CD14-positive monocyte (primary cell): ENCODE data around the gene RABAC1. TPM values are rescaled to one million over a fixed set of nuclear protein-coding genes. Genes with fewer than 3 reads are reported as not detected.

ENCODE experiments used
- DNase-seq, 3 donors: peaks; one replicate each; pipeline ENCODE4 v3.0.0-alpha.2; 2011 to 2022
- H2AFZ ChIP-seq: 2 replicates; pipeline ENCODE4 v1.6.0; 2012; ENCODE audit warnings: mild to moderate bottlenecking, low read depth, low read length, inconsistent platforms; ENCODE audit not compliant: insufficient read depth, poor library complexity, severe bottlenecking
- H3K27ac ChIP-seq, 2 donors: 1 replicate in 1 of 2; 2 replicates in 1 of 2; pipeline ENCODE4 v1.5.1; 2012 to 2013; ENCODE audit warnings: low read length in 2 of 2, control low read depth in 1 of 2, inconsistent platforms in 1 of 2, low read depth in 1 of 2, mild to moderate bottlenecking in 1 of 2
- H3K27me3 ChIP-seq, 2 donors: one replicate each; pipeline versions ENCODE4 v1.6.0 to v1.6.1; 2011 to 2013; ENCODE audit warnings: low read length in 2 of 2; ENCODE audit not compliant: control insufficient read depth in 2 of 2, insufficient read depth in 2 of 2
- H3K36me3 ChIP-seq, 2 donors: replicated peaks in 1 of 2; 1 replicate in 1 of 2; 2 replicates in 1 of 2; pipeline versions ENCODE4 v1.5.1 to v1.6.1; 2012 to 2013; ENCODE audit warnings: low read length in 2 of 2, control low read depth in 1 of 2, inconsistent platforms in 1 of 2, mild to moderate bottlenecking in 1 of 2; ENCODE audit not compliant: insufficient read depth in 2 of 2, control insufficient read depth in 1 of 2
- H3K4me1 ChIP-seq, 2 donors: 1 replicate in 1 of 2; 2 replicates in 1 of 2; pipeline versions ENCODE4 v1.5.1 to v1.6.1; 2012 to 2013; ENCODE audit warnings: low read length in 2 of 2, control low read depth in 1 of 2, inconsistent platforms in 1 of 2, mild to moderate bottlenecking in 1 of 2, moderate library complexity in 1 of 2; ENCODE audit not compliant: insufficient read depth in 2 of 2, control insufficient read depth in 1 of 2
- H3K4me2 ChIP-seq: replicated peaks from 2 replicates; pipeline ENCODE3; 2012; ENCODE audit warnings: low read length, moderate library complexity, mild to moderate bottlenecking; ENCODE audit not compliant: poor library complexity, severe bottlenecking; ENCODE audit errors: extremely low read depth
- H3K4me3 ChIP-seq, 3 experiments: fragments of 200-600 bp in 1 of 3; sonication (generic) in 1 of 3; replicated peaks in 1 of 3; 1 replicate in 2 of 3; 2 replicates in 1 of 3; pipeline ENCODE4 v1.5.1; 2011 to 2013; ENCODE audit warnings: low read length in 3 of 3, mild to moderate bottlenecking in 3 of 3, control low read depth in 2 of 3, low read depth in 2 of 3, inconsistent platforms in 1 of 3, moderate library complexity in 1 of 3
- H3K79me2 ChIP-seq: 2 replicates; pipeline ENCODE4 v1.6.0; 2012; ENCODE audit warnings: mild to moderate bottlenecking, control low read depth, inconsistent platforms, low read length, moderate library complexity; ENCODE audit not compliant: insufficient read depth
- H3K9ac ChIP-seq: 2 replicates; pipeline ENCODE4 v1.6.0; 2017; ENCODE audit warnings: low read length, mild to moderate bottlenecking; ENCODE audit not compliant: insufficient read depth, poor library complexity, severe bottlenecking
- H3K9me3 ChIP-seq, 2 donors: replicated peaks in 1 of 2; 1 replicate in 1 of 2; 2 replicates in 1 of 2; pipeline versions ENCODE4 v1.5.1 to v1.6.1; 2012 to 2013; ENCODE audit warnings: low read length in 2 of 2, control low read depth in 1 of 2; ENCODE audit not compliant: control insufficient read depth in 1 of 2, insufficient read depth in 1 of 2
- H4K20me1 ChIP-seq: 2 replicates; pipeline ENCODE4 v1.6.0; 2012; ENCODE audit warnings: mild to moderate bottlenecking, low read length, control low read depth, moderate library complexity; ENCODE audit not compliant: insufficient read depth
- H3K27ac Mint-ChIP-seq, 7 donors: one replicate each; pipeline ENCODE4 v1.8.0; 2020; ENCODE audit warnings: mild to moderate bottlenecking in 7 of 7, mixed read lengths in 7 of 7, moderate library complexity in 6 of 7, inconsistent platforms in 2 of 7
- H3K27me3 Mint-ChIP-seq, 3 donors: one replicate each; pipeline ENCODE4 v1.8.0; 2021 to 2022; ENCODE audit warnings: low read depth in 3 of 3, mild to moderate bottlenecking in 3 of 3, mixed read lengths in 3 of 3, moderate library complexity in 3 of 3, inconsistent platforms in 1 of 3
- H3K36me3 Mint-ChIP-seq, 2 donors: one replicate each; pipeline ENCODE4 v1.8.0; 2020; ENCODE audit warnings: mixed read lengths in 2 of 2, inconsistent platforms in 1 of 2, mild to moderate bottlenecking in 1 of 2
- H3K4me1 Mint-ChIP-seq: one replicate; pipeline ENCODE4 v1.8.0; 2020; ENCODE audit warnings: mild to moderate bottlenecking, mixed read lengths
- H3K4me3 Mint-ChIP-seq, 2 donors: one replicate each; pipeline ENCODE4 v1.8.0; 2020; ENCODE audit warnings: mild to moderate bottlenecking in 2 of 2, mixed read lengths in 2 of 2, moderate library complexity in 1 of 2
- H3K9me3 Mint-ChIP-seq, 7 donors: one replicate each; pipeline ENCODE4 v1.8.0; 2020 to 2022; ENCODE audit warnings: mixed read lengths in 7 of 7, mild to moderate bottlenecking in 6 of 7, moderate library complexity in 6 of 7, inconsistent platforms in 2 of 7
- CTCF ChIP-seq: fragments of 200-600 bp; IDR thresholded peaks from one replicate; pipeline ENCODE4 v1.8.0; 2022; ENCODE audit warnings: antibody characterized with exemption, mild to moderate bottlenecking
- WGBS: methylation state at CpG from one replicate; pipeline ENCODE4 v1.1.5; 2013; ENCODE audit warnings: missing lambda C conversion rate; ENCODE audit not compliant: insufficient coverage; 5-methylcytosine and 5-hydroxymethylcytosine counted together
- intact Hi-C, 2 donors: fragments of 100-400 bp; cut with micrococcal nuclease; formaldehyde crosslinking; loops; one replicate each; pipeline versions ENCODE4 v1.15.0 to v1.15.1; 2023
- polyA plus RNA-seq, 3 donors: library from polyadenylated mRNA; depleted of rRNA in 1 of 3; unstranded in 2 of 3; stranded (reverse) in 1 of 3; fragments of 300-500 nt in 2 of 3; fragments of >200 nt in 1 of 3; fragmentation: Illumina TruSeq in 2 of 3; gene quantifications; 1 replicate in 2 of 3; 2 replicates in 1 of 3; pipeline ENCODE4 v1.2.3, GENCODE V29; 2012 to 2021

RABAC1 gene
- polyA plus RNA-seq, 3 donors, result 126 to 234 (median 202) TPM

- H3K4me3 Mint-ChIP-seq, result peak overlapping the region in 1 of 2 donors; percentile 69
- H3K4me1 Mint-ChIP-seq, result peaks cover 18% of the 10 kb centered on the region
Observed at GRCh38 chr19:41913538-41914423, 45.3 kb downstream of the RABAC1 start.

More at GRCh38 chr19:41913538-41914423, 45.3 kb downstream of the RABAC1 start:
- Histone ChIP-seq H2AFZ (no peak overlapping the region), H3K9ac (no peak overlapping the region), H3K9me3 (peaks cover 0 to 16% of the 10 kb centered on the region in 2 donors), H3K36me3 (no peaks in the 10 kb centered on the region), H4K20me1 (peaks cover 42% of the 10 kb centered on the region), H3K27me3 (peaks cover 29 to 68% of the 10 kb centered on the region in 2 donors), H3K79me2 (no peaks in the 10 kb centered on the region), H3K4me2 (no peak overlapping the region), H3K4me1 (no peaks in the 10 kb centered on the region), H3K27ac (no peak overlapping the region), H3K4me3 (no peak overlapping the region)
- WGBS, result 14% methylated on average over 21 of the region's 21 CpGs
- H3K9me3 Mint-ChIP-seq, result peaks cover 0 to 8% (median 3%) of the 10 kb centered on the region in 7 donors
- no peak for DNase-seq
- peak overlapping the region in 1 of 7 donors; percentile 58 for H3K27ac Mint-ChIP-seq
- no peak for TF ChIP-seq CTCF
- peaks cover 2 to 7% of the 10 kb centered on the region in 2 donors for H3K36me3 Mint-ChIP-seq
- intact Hi-C loops, result no loop called here
- peaks cover 0 to 44% (median 43%) of the 10 kb centered on the region in 3 donors for H3K27me3 Mint-ChIP-seq
